Sigmoid colon (tissue), 7 donors: Measurements from ENCODE around the gene EPHA8. TPM values are rescaled to one million over a fixed set of nuclear protein-coding genes. Genes with fewer than 3 reads are reported as not detected.
A peak's percentile ranks its signal among the peaks of the same experiment; 100 is the strongest.

Experiments
- DNase-seq: peaks from one replicate; pipeline ENCODE4 v3.0.0-alpha.2; 2019
- H3K27ac ChIP-seq, 4 donors: fragments of 200-600 bp; sonication (generic); one replicate each; pipeline ENCODE4 v1.5.1; 2016 to 2019; ENCODE audit warnings: mild to moderate bottlenecking in 1 of 4
- H3K27me3 ChIP-seq, 3 donors: fragments of 200-600 bp; sonication (generic); one replicate each; pipeline ENCODE4 v1.5.1; 2019; ENCODE audit warnings: mild to moderate bottlenecking in 1 of 3
- H3K36me3 ChIP-seq, 4 donors: fragments of 200-600 bp; sonication (generic); one replicate each; pipeline ENCODE4 v1.5.1; 2016 to 2019
- H3K4me1 ChIP-seq, 4 donors: fragments of 200-600 bp; sonication (generic); one replicate each; pipeline ENCODE4 v1.5.1; 2017 to 2019
- H3K4me3 ChIP-seq, 4 donors: fragments of 200-600 bp; sonication (generic); one replicate each; pipeline ENCODE4 v1.5.1; 2017 to 2019; ENCODE audit warnings: mild to moderate bottlenecking in 2 of 4, moderate library complexity in 1 of 4
- H3K9me3 ChIP-seq, 4 donors: fragments of 200-600 bp in 3 of 4; sonication (generic) in 3 of 4; one replicate each; pipeline versions ENCODE4 v1.5.1 to v1.6.1; 2013 to 2019
- CTCF ChIP-seq, 4 experiments: fragments of 450-650 bp in 3 of 4; fragments of 200-600 bp in 1 of 4; IDR thresholded peaks; one replicate each; pipeline ENCODE4 v1.5.1; 2016 to 2019; ENCODE audit warnings: antibody characterized with exemption in 4 of 4, mild to moderate bottlenecking in 3 of 4, moderate library complexity in 2 of 4
- EP300 ChIP-seq, 4 donors: sonication (generic); formaldehyde crosslinking; IDR thresholded peaks; one replicate each; pipeline ENCODE4 v1.6.1; 2017; ENCODE audit warnings: antibody characterized with exemption in 4 of 4
- POLR2A ChIP-seq, 2 donors: fragments of 450-650 bp; IDR thresholded peaks; one replicate each; pipeline ENCODE4 v1.6.1; 2016; ENCODE audit warnings: antibody characterized with exemption in 2 of 2, mild to moderate bottlenecking in 2 of 2, moderate library complexity in 2 of 2
- POLR2AphosphoS5 ChIP-seq, 4 donors: sonication (generic); formaldehyde crosslinking; IDR thresholded peaks; one replicate each; pipeline ENCODE4 v1.6.1; 2017; ENCODE audit warnings: antibody characterized with exemption in 4 of 4
- WGBS, 2 donors: extraction: QIAGEN DNeasy Blood & Tissue Kit; methylation state at CpG; one replicate each; pipeline ENCODE4 v1.1.7; 2013; 5-methylcytosine and 5-hydroxymethylcytosine counted together
- intact Hi-C: fragments of 100-400 bp; cut with DNase I; formaldehyde crosslinking; loops from one replicate; pipeline ENCODE4 v1.15.1; 2023
- polyA plus RNA-seq, 3 donors: library from polyadenylated mRNA; stranded (reverse); fragments of 200-250 nt; gene quantifications; one replicate each; pipeline ENCODE4 v1.2.3, GENCODE V29; 2013
- total RNA-seq, 4 donors: library from RNA; depleted of rRNA; stranded (reverse); fragments of >200 nt; gene quantifications; one replicate each; pipeline ENCODE4 v1.1.0, GENCODE V29; 2016
- donor health status: healthy with polysubstance abuse.
- donor health status: Bipolar disorder and iron deficiency.
- donor health status: healthy.

The EPHA8 gene
- total and polyA plus RNA-seq, 7 donors, result not detected

- Histone ChIP-seq H3K4me3 (peak overlapping the region in 3 of 4 donors; percentile 10 to 43 (median 30)), H3K27ac (peak overlapping the region; percentile 25 to 50 (median 40)), H3K36me3 (no peaks in the 10 kb centered on the region), H3K9me3 (no peaks in the 10 kb centered on the region), H3K27me3 (peaks cover 0 to under 1% (median 0%) of the 10 kb centered on the region in 3 donors), H3K4me1 (peaks cover 0 to 8% (median 0%) of the 10 kb centered on the region in 4 donors)
- TF ChIP-seq POLR2A (IDR thresholded peaks at IDR 0.05), result no peak
- no peak for TF ChIP-seq POLR2AphosphoS5 (IDR thresholded peaks at IDR 0.05)
- no peak for TF ChIP-seq CTCF (IDR thresholded peaks at IDR 0.05)
- TF ChIP-seq EP300 (IDR thresholded peaks at IDR 0.05), result no peak
- intact Hi-C loops, result no loop called here
- 71 to 84% methylated on average over 12 of the region's 12 CpGs for WGBS, 2 donors
- DNase-seq, result no peak
Observed at GRCh38 chr1:22643928-22644327, 80.6 kb downstream of the EPHA8 start.

GRCh38 chr1:22645931-22646330, 82.6 kb downstream of the EPHA8 start:
- 69 to 79% methylated on average over 7 of the region's 7 CpGs for WGBS, 2 donors
- no peaks in the 10 kb centered on the region for H3K27me3 ChIP-seq
- no peak for DNase-seq
- intact Hi-C loops, result no loop called here
- no peaks in the 10 kb centered on the region for H3K36me3 ChIP-seq
- no peak overlapping the region for H3K27ac ChIP-seq
- H3K9me3 ChIP-seq, result no peaks in the 10 kb centered on the region
- H3K4me3 ChIP-seq, result peak overlapping the region in 2 of 4 donors; percentile 30 to 43
- TF ChIP-seq POLR2A (IDR thresholded peaks at IDR 0.05), result no peak
- TF ChIP-seq EP300 (IDR thresholded peaks at IDR 0.05), result no peak
- no peak for TF ChIP-seq POLR2AphosphoS5 (IDR thresholded peaks at IDR 0.05)
- TF ChIP-seq CTCF (IDR thresholded peaks at IDR 0.05), result no peak
- H3K4me1 ChIP-seq, result peaks cover 0 to 8% (median 0%) of the 10 kb centered on the region in 4 donors

- intact Hi-C loops, result no loop called here
- Histone ChIP-seq H3K27me3 (no peaks in the 10 kb centered on the region), H3K4me1 (peaks cover 0 to 8% (median 0%) of the 10 kb centered on the region in 4 donors), H3K27ac (no peak overlapping the region), H3K4me3 (peak overlapping the region in 1 of 4 donors; percentile 30), H3K9me3 (no peaks in the 10 kb centered on the region), H3K36me3 (no peaks in the 10 kb centered on the region)
- WGBS, 2 donors, result 0 to 94% methylated on average over 1 of the region's 1 CpG
- no peak for DNase-seq
- TF ChIP-seq EP300 (IDR thresholded peaks at IDR 0.05) (no peak), POLR2AphosphoS5 (IDR thresholded peaks at IDR 0.05) (no peak), CTCF (IDR thresholded peaks at IDR 0.05) (no peak), POLR2A (IDR thresholded peaks at IDR 0.05) (no peak)
Observed at GRCh38 chr1:22646384-22646783, 83.1 kb downstream of the EPHA8 start.

- no peak for DNase-seq
- H3K27ac ChIP-seq, result no peak overlapping the region
- H3K27me3 ChIP-seq, result peaks cover 0 to 5% (median 0%) of the 10 kb centered on the region in 3 donors
- no peak overlapping the region for H3K4me3 ChIP-seq
- H3K36me3 ChIP-seq, result no peaks in the 10 kb centered on the region
- intact Hi-C loops, result no loop called here
- WGBS, 2 donors, result 90 to 94% methylated on average over 13 of the region's 13 CpGs
- no peak for TF ChIP-seq CTCF (IDR thresholded peaks at IDR 0.05)
- no peak for TF ChIP-seq POLR2AphosphoS5 (IDR thresholded peaks at IDR 0.05)
- no peak for TF ChIP-seq EP300 (IDR thresholded peaks at IDR 0.05)
- no peak for TF ChIP-seq POLR2A (IDR thresholded peaks at IDR 0.05)
- H3K9me3 ChIP-seq, result no peaks in the 10 kb centered on the region
- H3K4me1 ChIP-seq, result no peaks in the 10 kb centered on the region
Observed at GRCh38 chr1:22650089-22650693, 86.9 kb downstream of the EPHA8 start.
